ENCODE results near the gene STARD6. TPM values are rescaled to one million over a fixed set of nuclear protein-coding genes. Genes with fewer than 3 reads are reported as not detected.

STARD6 gene
- polyA plus RNA-seq, 1 of the 3 experiments (the other 2 are of a cell fraction): not detected

DNA sequence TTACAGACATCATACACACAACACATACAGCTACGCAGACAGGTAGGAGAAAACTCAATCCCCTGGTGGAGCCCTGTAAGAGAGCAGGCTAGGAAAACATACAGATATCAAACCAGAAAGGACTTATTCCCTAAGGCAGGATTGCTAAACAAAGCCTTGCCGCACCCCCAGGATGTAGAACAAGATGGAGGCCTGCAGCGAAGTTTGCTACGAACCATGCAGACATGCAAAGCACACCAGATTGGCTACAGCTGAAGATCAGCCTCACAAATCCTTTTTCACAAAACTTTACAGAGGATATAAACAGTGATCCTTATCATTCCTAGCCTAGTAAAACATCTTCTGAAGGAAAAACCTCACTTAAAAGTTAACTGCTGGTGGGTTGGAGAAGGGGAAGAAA is 28.4 kb upstream of the STARD6 start:
- DNase-seq: no peak
- Histone ChIP-seq H3K4me1 (ENCODE audit: control insufficient read depth in 1 of 2, insufficient read depth in 2 of 2, low read depth in 1 of 2, low read length in 1 of 2) (no peaks in the 10 kb centered on the region), H3K9me3 (no peaks in the 10 kb centered on the region), H3K27me3 (ENCODE audit: insufficient read depth) (no peaks in the 10 kb centered on the region), H2AFZ (ENCODE audit: low read depth) (no peak overlapping the region), H3F3A (replicated peaks; ENCODE audit: insufficient read depth) (no peaks in the 10 kb centered on the region), H3K79me2 (ENCODE audit: insufficient read depth) (no peaks in the 10 kb centered on the region), H3K36me3 (replicated peaks in 1 of 2; ENCODE audit: control insufficient read depth in 1 of 2, insufficient read depth in 2 of 2, low read length in 1 of 2) (no peaks in the 10 kb centered on the region), H4K20me1 (ENCODE audit: insufficient read depth) (no peaks in the 10 kb centered on the region), H3K4me3 (ENCODE audit: low read depth in 2 of 2, low read length in 1 of 2) (no peak overlapping the region), H3K9ac (no peak overlapping the region), H3K27ac (ENCODE audit: low read depth in 2 of 2, low read length in 1 of 2) (no peak overlapping the region), H3K9me2 (no peaks in the 10 kb centered on the region), H3K4me2 (no peak overlapping the region)
- WGBS (ENCODE audit: low lambda C conversion rate): 100% methylated on average over 4 of the region's 4 CpGs
- CTCF ChIA-PET: no interaction called here
- no peak for TF ChIP-seq RFX5 (IDR thresholded peaks at IDR 0.05; ENCODE audit: low read length)
- TF ChIP-seq SIN3A (IDR thresholded peaks at IDR 0.05; ENCODE audit: borderline replicate concordance, low read depth, low read length): no peak
- no peak for TF ChIP-seq RAD21 (IDR thresholded peaks at IDR 0.05; ENCODE audit: low read length)
- no peak for TF ChIP-seq YY1 (IDR thresholded peaks at IDR 0.05; ENCODE audit: low read depth)
- no peak for TF ChIP-seq FOSL2 (IDR thresholded peaks at IDR 0.05; ENCODE audit: borderline replicate concordance, low read depth)
- TF ChIP-seq TEAD4 (IDR thresholded peaks at IDR 0.05; ENCODE audit: borderline replicate concordance, insufficient read depth): no peak
- no peak for TF ChIP-seq SMC3 (IDR thresholded peaks at IDR 0.05; ENCODE audit: low read depth, low read length)
- TF ChIP-seq, protein P1, sequence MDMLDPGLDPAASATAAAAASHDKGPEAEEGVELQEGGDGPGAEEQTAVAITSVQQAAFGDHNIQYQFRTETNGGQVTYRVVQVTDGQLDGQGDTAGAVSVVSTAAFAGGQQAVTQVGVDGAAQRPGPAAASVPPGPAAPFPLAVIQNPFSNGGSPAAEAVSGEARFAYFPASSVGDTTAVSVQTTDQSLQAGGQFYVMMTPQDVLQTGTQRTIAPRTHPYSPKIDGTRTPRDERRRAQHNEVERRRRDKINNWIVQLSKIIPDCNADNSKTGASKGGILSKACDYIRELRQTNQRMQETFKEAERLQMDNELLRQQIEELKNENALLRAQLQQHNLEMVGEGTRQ (IDR thresholded peaks at IDR 0.05; ENCODE audit: borderline replicate concordance, low read depth, low read length): no peak
- TF ChIP-seq FOXJ3 (CRISPR knock-in tag; IDR thresholded peaks at IDR 0.05): no peak
- TF ChIP-seq, protein P2, sequence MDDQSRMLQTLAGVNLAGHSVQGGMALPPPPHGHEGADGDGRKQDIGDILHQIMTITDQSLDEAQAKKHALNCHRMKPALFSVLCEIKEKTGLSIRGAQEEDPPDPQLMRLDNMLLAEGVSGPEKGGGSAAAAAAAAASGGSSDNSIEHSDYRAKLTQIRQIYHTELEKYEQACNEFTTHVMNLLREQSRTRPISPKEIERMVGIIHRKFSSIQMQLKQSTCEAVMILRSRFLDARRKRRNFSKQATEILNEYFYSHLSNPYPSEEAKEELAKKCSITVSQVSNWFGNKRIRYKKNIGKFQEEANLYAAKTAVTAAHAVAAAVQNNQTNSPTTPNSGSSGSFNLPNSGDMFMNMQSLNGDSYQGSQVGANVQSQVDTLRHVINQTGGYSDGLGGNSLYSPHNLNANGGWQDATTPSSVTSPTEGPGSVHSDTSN (IDR thresholded peaks at IDR 0.05): no peak
- TF ChIP-seq, protein P3, sequence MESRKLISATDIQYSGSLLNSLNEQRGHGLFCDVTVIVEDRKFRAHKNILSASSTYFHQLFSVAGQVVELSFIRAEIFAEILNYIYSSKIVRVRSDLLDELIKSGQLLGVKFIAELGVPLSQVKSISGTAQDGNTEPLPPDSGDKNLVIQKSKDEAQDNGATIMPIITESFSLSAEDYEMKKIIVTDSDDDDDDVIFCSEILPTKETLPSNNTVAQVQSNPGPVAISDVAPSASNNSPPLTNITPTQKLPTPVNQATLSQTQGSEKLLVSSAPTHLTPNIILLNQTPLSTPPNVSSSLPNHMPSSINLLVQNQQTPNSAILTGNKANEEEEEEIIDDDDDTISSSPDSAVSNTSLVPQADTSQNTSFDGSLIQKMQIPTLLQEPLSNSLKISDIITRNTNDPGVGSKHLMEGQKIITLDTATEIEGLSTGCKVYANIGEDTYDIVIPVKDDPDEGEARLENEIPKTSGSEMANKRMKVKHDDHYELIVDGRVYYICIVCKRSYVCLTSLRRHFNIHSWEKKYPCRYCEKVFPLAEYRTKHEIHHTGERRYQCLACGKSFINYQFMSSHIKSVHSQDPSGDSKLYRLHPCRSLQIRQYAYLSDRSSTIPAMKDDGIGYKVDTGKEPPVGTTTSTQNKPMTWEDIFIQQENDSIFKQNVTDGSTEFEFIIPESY (IDR thresholded peaks at IDR 0.05; ENCODE audit: borderline replicate concordance, low read depth): no peak
- TF ChIP-seq NFIC (IDR thresholded peaks at IDR 0.05; ENCODE audit: borderline replicate concordance): no peak
- no peak for TF ChIP-seq TCF12 (IDR thresholded peaks at IDR 0.05)
- POLR2A ChIA-PET: interaction anchor here (0.7 kb wide), 1 partner anchor 32 kb away, joined by 3 read pairs; no protein-coding TSS in a partner anchor

DNA sequence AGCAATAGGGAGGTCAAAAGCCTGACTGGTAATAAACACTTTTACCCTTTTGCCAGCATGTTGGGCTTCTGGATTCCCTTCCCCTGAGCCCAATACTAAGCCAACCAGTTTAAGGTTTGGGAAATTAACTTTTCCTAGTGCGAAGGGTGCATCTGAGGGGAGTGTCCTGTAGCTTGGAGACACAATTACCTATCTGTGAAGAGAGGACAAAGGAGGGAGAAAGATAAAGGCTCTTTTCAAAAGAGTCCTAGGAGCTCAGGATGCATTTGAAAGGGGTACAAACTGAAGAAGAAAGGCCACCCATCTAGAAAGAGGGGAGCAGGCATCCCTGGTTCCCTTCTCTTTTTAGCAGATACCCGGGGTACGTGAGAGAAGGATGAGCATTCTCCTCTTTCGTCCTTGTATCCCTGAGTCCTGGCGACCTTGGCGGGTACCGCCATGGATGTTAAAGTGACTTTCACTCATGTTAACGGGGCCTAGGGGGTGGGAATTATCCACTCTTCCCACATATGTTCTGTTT is 25.1 kb upstream of the STARD6 start:
- H3F3A ChIP-seq (replicated peaks; ENCODE audit: insufficient read depth): no peaks in the 10 kb centered on the region
- no peak for TF ChIP-seq SMC3 (IDR thresholded peaks at IDR 0.05; ENCODE audit: low read depth, low read length)
- TF ChIP-seq GABPA (IDR thresholded peaks at IDR 0.05; ENCODE audit: low read depth): no peak
- no peak for TF ChIP-seq NFIC (IDR thresholded peaks at IDR 0.05; ENCODE audit: borderline replicate concordance)
- TF ChIP-seq POLR2AphosphoS5 (IDR thresholded peaks at IDR 0.05; ENCODE audit: low read depth, low read length): no peak
- no peak for TF ChIP-seq RXRA (IDR thresholded peaks at IDR 0.05; ENCODE audit: borderline replicate concordance, low read depth)
- no peak for TF ChIP-seq ELF1 (IDR thresholded peaks at IDR 0.05)
- TF ChIP-seq FOXJ3 (CRISPR knock-in tag; IDR thresholded peaks at IDR 0.05): no peak
- TF ChIP-seq FOSL2 (IDR thresholded peaks at IDR 0.05; ENCODE audit: borderline replicate concordance, low read depth): no peak
- TF ChIP-seq, protein P4, sequence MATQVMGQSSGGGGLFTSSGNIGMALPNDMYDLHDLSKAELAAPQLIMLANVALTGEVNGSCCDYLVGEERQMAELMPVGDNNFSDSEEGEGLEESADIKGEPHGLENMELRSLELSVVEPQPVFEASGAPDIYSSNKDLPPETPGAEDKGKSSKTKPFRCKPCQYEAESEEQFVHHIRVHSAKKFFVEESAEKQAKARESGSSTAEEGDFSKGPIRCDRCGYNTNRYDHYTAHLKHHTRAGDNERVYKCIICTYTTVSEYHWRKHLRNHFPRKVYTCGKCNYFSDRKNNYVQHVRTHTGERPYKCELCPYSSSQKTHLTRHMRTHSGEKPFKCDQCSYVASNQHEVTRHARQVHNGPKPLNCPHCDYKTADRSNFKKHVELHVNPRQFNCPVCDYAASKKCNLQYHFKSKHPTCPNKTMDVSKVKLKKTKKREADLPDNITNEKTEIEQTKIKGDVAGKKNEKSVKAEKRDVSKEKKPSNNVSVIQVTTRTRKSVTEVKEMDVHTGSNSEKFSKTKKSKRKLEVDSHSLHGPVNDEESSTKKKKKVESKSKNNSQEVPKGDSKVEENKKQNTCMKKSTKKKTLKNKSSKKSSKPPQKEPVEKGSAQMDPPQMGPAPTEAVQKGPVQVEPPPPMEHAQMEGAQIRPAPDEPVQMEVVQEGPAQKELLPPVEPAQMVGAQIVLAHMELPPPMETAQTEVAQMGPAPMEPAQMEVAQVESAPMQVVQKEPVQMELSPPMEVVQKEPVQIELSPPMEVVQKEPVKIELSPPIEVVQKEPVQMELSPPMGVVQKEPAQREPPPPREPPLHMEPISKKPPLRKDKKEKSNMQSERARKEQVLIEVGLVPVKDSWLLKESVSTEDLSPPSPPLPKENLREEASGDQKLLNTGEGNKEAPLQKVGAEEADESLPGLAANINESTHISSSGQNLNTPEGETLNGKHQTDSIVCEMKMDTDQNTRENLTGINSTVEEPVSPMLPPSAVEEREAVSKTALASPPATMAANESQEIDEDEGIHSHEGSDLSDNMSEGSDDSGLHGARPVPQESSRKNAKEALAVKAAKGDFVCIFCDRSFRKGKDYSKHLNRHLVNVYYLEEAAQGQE (IDR thresholded peaks at IDR 0.05; ENCODE audit: low read depth, low read length): no peak
- TF ChIP-seq EP300 (IDR thresholded peaks at IDR 0.05; ENCODE audit: borderline replicate concordance in 1 of 2, low read depth in 1 of 2, low read length in 1 of 2): no peak

More for the DNA sequence above, 25.1 kb upstream of the STARD6 start:
- 91% methylated on average over 8 of the region's 8 CpGs for WGBS (ENCODE audit: low lambda C conversion rate)
- Histone ChIP-seq H2AFZ (ENCODE audit: low read depth) (no peak overlapping the region), H3K79me2 (ENCODE audit: insufficient read depth) (no peaks in the 10 kb centered on the region), H3K36me3 (replicated peaks in 1 of 2; ENCODE audit: control insufficient read depth in 1 of 2, insufficient read depth in 2 of 2, low read length in 1 of 2) (peaks cover 5 to 6% of the 10 kb centered on the region in 2 experiments), H3K27me3 (ENCODE audit: insufficient read depth) (no peaks in the 10 kb centered on the region), H4K20me1 (ENCODE audit: insufficient read depth) (no peaks in the 10 kb centered on the region), H3K4me3 (ENCODE audit: low read depth in 2 of 2, low read length in 1 of 2) (no peak overlapping the region), H3K4me1 (ENCODE audit: control insufficient read depth in 1 of 2, insufficient read depth in 2 of 2, low read depth in 1 of 2, low read length in 1 of 2) (no peaks in the 10 kb centered on the region), H3K4me2 (no peak overlapping the region), H3K27ac (ENCODE audit: low read depth in 2 of 2, low read length in 1 of 2) (no peak overlapping the region), H3K9ac (no peak overlapping the region), H3K9me3 (no peaks in the 10 kb centered on the region), H3K9me2 (no peaks in the 10 kb centered on the region)
- CTCF ChIA-PET: interaction anchor here (0.8 to 2.6 kb wide), 3 partner anchors 10 to 25 kb away, joined by 3 to 8 read pairs (median 3); partner anchors contain the start of genes C18orf54 and STARD6
- POLR2A ChIA-PET: no interaction called here
- no peak for DNase-seq

All from SK-N-SH (cell line).